ENCODE results near the gene ARMH4.

ARMH4 gene

DNA sequence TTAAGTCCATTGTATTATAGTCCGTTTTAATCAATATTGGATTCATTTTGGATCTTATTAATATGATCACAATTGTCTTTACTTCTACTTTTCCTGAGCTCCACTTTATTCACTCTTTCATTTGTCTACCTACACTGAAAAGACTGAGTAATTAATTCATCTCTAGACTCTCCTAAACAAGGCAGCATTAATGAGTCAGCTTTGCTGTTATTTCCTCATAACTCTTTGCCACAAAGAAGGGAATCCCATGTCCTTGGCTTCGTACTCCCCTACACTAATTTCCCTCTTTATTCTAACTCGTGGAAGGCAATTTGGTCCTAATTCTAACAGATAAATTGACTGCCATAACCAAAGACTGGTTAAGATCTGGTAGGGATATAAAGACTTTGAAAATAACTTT is 91.9 kb downstream of the ARMH4 start:
- Histone ChIP-seq H2BK15ac (ENCODE audit: low read depth, poor library complexity, severe bottlenecking) (no peak overlapping the region), H3K18ac (ENCODE audit: low read depth in 1 of 2, low read length in 2 of 2) (no peak overlapping the region), H3K79me1 (replicated peaks; ENCODE audit: low read length, poor library complexity, severe bottlenecking) (no peaks in the 10 kb centered on the region), H3K4me1 (ENCODE audit: control insufficient read depth, insufficient read depth, low read depth, low read length) (peaks cover 2% of the 10 kb centered on the region), H3K4me3 (ENCODE audit: insufficient read depth in 1 of 2, low read depth in 1 of 2, low read length in 2 of 2) (no peak overlapping the region), H4K8ac (ENCODE audit: low read length) (no peak overlapping the region), H2AFZ (ENCODE audit: low read depth, low read length) (no peak overlapping the region), H3K14ac (ENCODE audit: low read length in 2 of 2) (no peak overlapping the region), H4K91ac (ENCODE audit: low read length) (no peak overlapping the region), H3K9me3 (ENCODE audit: control insufficient read depth, low read length) (no peaks in the 10 kb centered on the region), H3K36me3 (ENCODE audit: control insufficient read depth in 1 of 2, insufficient read depth in 2 of 2, low read depth in 1 of 2, low read length in 2 of 2) (no peaks in the 10 kb centered on the region), H3K27ac (ENCODE audit: low read length, poor library complexity, severe bottlenecking) (no peak overlapping the region), H2BK12ac (ENCODE audit: low read length in 2 of 2) (no peak overlapping the region), H3K23ac (ENCODE audit: low read length in 2 of 2) (no peak overlapping the region), H2AK5ac (ENCODE audit: low read length, severe bottlenecking) (no peak overlapping the region), H3K27me3 (ENCODE audit: control insufficient read depth in 1 of 2, insufficient read depth in 1 of 2, low read length in 2 of 2) (no peaks in the 10 kb centered on the region), H2BK120ac (ENCODE audit: low read depth, low read length) (no peak overlapping the region), H3K4me2 (ENCODE audit: low read length, poor library complexity, severe bottlenecking) (no peak overlapping the region), H3K9ac (ENCODE audit: low read length) (no peak overlapping the region), H2BK5ac (ENCODE audit: low read depth, low read length, poor library complexity, severe bottlenecking) (no peak overlapping the region), H3K4ac (ENCODE audit: low read depth in 1 of 2, low read length in 2 of 2) (no peak overlapping the region)
- no peak for DNase-seq
- 86% methylated on average over 1 of the region's 3 CpGs for WGBS

DNA sequence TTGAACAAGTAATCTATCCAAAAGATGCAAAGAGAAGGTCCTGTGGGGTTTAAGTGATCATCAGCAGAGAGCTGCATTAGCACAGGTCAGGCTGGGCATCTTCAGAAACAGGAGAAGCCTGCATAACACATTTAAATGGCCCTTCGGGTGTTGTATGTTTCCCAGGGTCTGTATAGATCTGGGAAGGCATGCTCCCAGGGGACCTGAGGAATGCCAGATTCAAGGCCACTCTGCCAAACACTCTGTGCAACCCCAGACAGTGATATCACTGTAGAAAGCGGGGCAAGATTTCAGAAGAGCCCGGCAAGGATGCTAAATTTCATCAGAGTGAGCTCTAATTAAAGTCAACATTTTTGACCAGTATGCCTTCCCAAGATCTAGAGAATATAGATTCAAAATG is 92.9 kb downstream of the ARMH4 start:
- H3K18ac ChIP-seq (ENCODE audit: low read depth in 1 of 2, low read length in 2 of 2), result no peak overlapping the region
- H3K4me2 ChIP-seq (ENCODE audit: low read length, poor library complexity, severe bottlenecking), result no peak overlapping the region
- H3K23ac ChIP-seq (ENCODE audit: low read length in 2 of 2), result no peak overlapping the region
- no peak overlapping the region for H3K27ac ChIP-seq (ENCODE audit: low read length, poor library complexity, severe bottlenecking)
- H3K9me3 ChIP-seq (ENCODE audit: control insufficient read depth, low read length), result no peaks in the 10 kb centered on the region
- no peak overlapping the region for H2BK120ac ChIP-seq (ENCODE audit: low read depth, low read length)
- H3K4ac ChIP-seq (ENCODE audit: low read depth in 1 of 2, low read length in 2 of 2), result no peak overlapping the region
- H3K4me1 ChIP-seq (ENCODE audit: control insufficient read depth, insufficient read depth, low read depth, low read length), result peaks cover 2% of the 10 kb centered on the region
- H2BK12ac ChIP-seq (ENCODE audit: low read length in 2 of 2), result no peak overlapping the region
- H2AK5ac ChIP-seq (ENCODE audit: low read length, severe bottlenecking), result no peak overlapping the region
- H4K8ac ChIP-seq (ENCODE audit: low read length), result no peak overlapping the region
- 90% methylated on average over 2 of the region's 3 CpGs for WGBS
- no peak for DNase-seq
- H3K27me3 ChIP-seq (ENCODE audit: control insufficient read depth in 1 of 2, insufficient read depth in 1 of 2, low read length in 2 of 2), result no peaks in the 10 kb centered on the region
- no peak overlapping the region for H3K9ac ChIP-seq (ENCODE audit: low read length)
- no peaks in the 10 kb centered on the region for H3K79me1 ChIP-seq (replicated peaks; ENCODE audit: low read length, poor library complexity, severe bottlenecking)
- no peaks in the 10 kb centered on the region for H3K36me3 ChIP-seq (ENCODE audit: control insufficient read depth in 1 of 2, insufficient read depth in 2 of 2, low read depth in 1 of 2, low read length in 2 of 2)
- no peak overlapping the region for H4K91ac ChIP-seq (ENCODE audit: low read length)
- no peak overlapping the region for H2BK5ac ChIP-seq (ENCODE audit: low read depth, low read length, poor library complexity, severe bottlenecking)
- no peak overlapping the region for H2AFZ ChIP-seq (ENCODE audit: low read depth, low read length)
- H2BK15ac ChIP-seq (ENCODE audit: low read depth, poor library complexity, severe bottlenecking), result no peak overlapping the region
- H3K4me3 ChIP-seq (ENCODE audit: insufficient read depth in 1 of 2, low read depth in 1 of 2, low read length in 2 of 2), result no peak overlapping the region
- no peak overlapping the region for H3K14ac ChIP-seq (ENCODE audit: low read length in 2 of 2)

- H3K23ac ChIP-seq (ENCODE audit: low read length in 2 of 2), result no peak overlapping the region
These were observed 96.5 kb downstream of the ARMH4 start for GRCh38 chr14:58055497-58056010.

GRCh38 chr14:58054100-58054499 is 97.9 kb downstream of the ARMH4 start:
- Histone ChIP-seq H4K8ac (ENCODE audit: low read length) (no peak overlapping the region), H3K4me1 (ENCODE audit: control insufficient read depth, insufficient read depth, low read depth, low read length) (no peaks in the 10 kb centered on the region), H2BK12ac (ENCODE audit: low read length in 2 of 2) (no peak overlapping the region), H3K14ac (ENCODE audit: low read length in 2 of 2) (no peak overlapping the region), H3K9ac (ENCODE audit: low read length) (no peak overlapping the region), H3K4me3 (ENCODE audit: insufficient read depth in 1 of 2, low read depth in 1 of 2, low read length in 2 of 2) (no peak overlapping the region), H3K36me3 (ENCODE audit: control insufficient read depth in 1 of 2, insufficient read depth in 2 of 2, low read depth in 1 of 2, low read length in 2 of 2) (no peaks in the 10 kb centered on the region), H3K18ac (ENCODE audit: low read depth in 1 of 2, low read length in 2 of 2) (no peak overlapping the region), H4K91ac (ENCODE audit: low read length) (no peak overlapping the region), H2BK5ac (ENCODE audit: low read depth, low read length, poor library complexity, severe bottlenecking) (no peak overlapping the region), H3K4ac (ENCODE audit: low read depth in 1 of 2, low read length in 2 of 2) (no peak overlapping the region), H3K79me1 (replicated peaks; ENCODE audit: low read length, poor library complexity, severe bottlenecking) (no peaks in the 10 kb centered on the region), H2BK15ac (ENCODE audit: low read depth, poor library complexity, severe bottlenecking) (no peak overlapping the region), H2BK120ac (ENCODE audit: low read depth, low read length) (no peak overlapping the region), H3K27me3 (ENCODE audit: control insufficient read depth in 1 of 2, insufficient read depth in 1 of 2, low read length in 2 of 2) (no peaks in the 10 kb centered on the region), H3K23ac (ENCODE audit: low read length in 2 of 2) (no peak overlapping the region), H2AK5ac (ENCODE audit: low read length, severe bottlenecking) (no peak overlapping the region), H2AFZ (ENCODE audit: low read depth, low read length) (no peak overlapping the region), H3K27ac (ENCODE audit: low read length, poor library complexity, severe bottlenecking) (no peak overlapping the region), H3K4me2 (ENCODE audit: low read length, poor library complexity, severe bottlenecking) (no peak overlapping the region), H3K9me3 (ENCODE audit: control insufficient read depth, low read length) (no peaks in the 10 kb centered on the region)
- WGBS, result 60% methylated on average over 1 of the region's 3 CpGs
- no peak for DNase-seq

More at GRCh38 chr14:58055497-58056010, 96.5 kb downstream of the ARMH4 start:
- Histone ChIP-seq H2AFZ (ENCODE audit: low read depth, low read length) (no peak overlapping the region), H4K8ac (ENCODE audit: low read length) (no peak overlapping the region), H4K91ac (ENCODE audit: low read length) (no peak overlapping the region), H3K4me2 (ENCODE audit: low read length, poor library complexity, severe bottlenecking) (no peak overlapping the region), H2AK5ac (ENCODE audit: low read length, severe bottlenecking) (no peak overlapping the region), H3K9ac (ENCODE audit: low read length) (no peak overlapping the region), H3K14ac (ENCODE audit: low read length in 2 of 2) (no peak overlapping the region), H2BK15ac (ENCODE audit: low read depth, poor library complexity, severe bottlenecking) (no peak overlapping the region), H3K27ac (ENCODE audit: low read length, poor library complexity, severe bottlenecking) (no peak overlapping the region), H3K9me3 (ENCODE audit: control insufficient read depth, low read length) (no peaks in the 10 kb centered on the region), H3K27me3 (ENCODE audit: control insufficient read depth in 1 of 2, insufficient read depth in 1 of 2, low read length in 2 of 2) (no peaks in the 10 kb centered on the region), H3K4me1 (ENCODE audit: control insufficient read depth, insufficient read depth, low read depth, low read length) (no peaks in the 10 kb centered on the region), H2BK120ac (ENCODE audit: low read depth, low read length) (no peak overlapping the region), H3K4me3 (ENCODE audit: insufficient read depth in 1 of 2, low read depth in 1 of 2, low read length in 2 of 2) (no peak overlapping the region), H3K18ac (ENCODE audit: low read depth in 1 of 2, low read length in 2 of 2) (no peak overlapping the region), H2BK5ac (ENCODE audit: low read depth, low read length, poor library complexity, severe bottlenecking) (no peak overlapping the region), H3K4ac (ENCODE audit: low read depth in 1 of 2, low read length in 2 of 2) (no peak overlapping the region), H3K79me1 (replicated peaks; ENCODE audit: low read length, poor library complexity, severe bottlenecking) (no peaks in the 10 kb centered on the region), H2BK12ac (ENCODE audit: low read length in 2 of 2) (no peak overlapping the region), H3K36me3 (ENCODE audit: control insufficient read depth in 1 of 2, insufficient read depth in 2 of 2, low read depth in 1 of 2, low read length in 2 of 2) (no peaks in the 10 kb centered on the region)
- DNase-seq, result no peak
